ENCODE measurements around the gene GJB1. TPM values are rescaled to one million over a fixed set of nuclear protein-coding genes. Genes with fewer than 3 reads are reported as not detected.
A peak's percentile ranks its signal among the peaks of the same experiment; 100 is the strongest.

GJB1 gene
- total and polyA plus RNA-seq, 2 experiments from 2014 or later = 95.4 to 98.2 TPM

GRCh38 chrX:71199252-71200008 is 23.6 kb upstream of the GJB1 start:
- Histone ChIP-seq H3K79me2 (no peaks in the 10 kb centered on the region), H3K9me2 (replicated peaks; ENCODE audit: insufficient read depth) (no peaks in the 10 kb centered on the region), H3K36me3 (replicated peaks; ENCODE audit: insufficient read depth, low read depth) (no peaks in the 10 kb centered on the region), H3K4me3 (no peak overlapping the region), H3K27ac (no peak overlapping the region), H4K20me1 (ENCODE audit: insufficient read depth, poor library complexity, severe bottlenecking) (no peaks in the 10 kb centered on the region), H2AFZ (no peak overlapping the region), H3K4me1 (ENCODE audit: insufficient read depth) (no peaks in the 10 kb centered on the region), H3K9me3 (ENCODE audit: low read depth) (no peaks in the 10 kb centered on the region), H3K27me3 (no peaks in the 10 kb centered on the region), H3K4me2 (no peak overlapping the region)
- WGBS (ENCODE audit: low lambda C conversion rate, missing lambda C conversion rate) = 79% methylated on average over 7 of the region's 7 CpGs
- no peak for DNase-seq (ENCODE audit: low spot score)
- TF ChIP-seq EZH2phosphoT487 (IDR thresholded peaks at IDR 0.05; ENCODE audit: low read depth, severe bottlenecking, unreplicated experiment) = no peak

GRCh38 chrX:71210816-71211215 is 12.2 kb upstream of the GJB1 start:
- Histone ChIP-seq H3K4me1 (ENCODE audit: insufficient read depth) (peaks cover 5% of the 10 kb centered on the region), H3K9me3 (ENCODE audit: low read depth) (no peaks in the 10 kb centered on the region), H3K79me2 (no peaks in the 10 kb centered on the region), H3K36me3 (replicated peaks; ENCODE audit: insufficient read depth, low read depth) (no peaks in the 10 kb centered on the region), H3K4me3 (no peak overlapping the region), H3K27me3 (no peaks in the 10 kb centered on the region), H2AFZ (no peak overlapping the region), H4K20me1 (ENCODE audit: insufficient read depth, poor library complexity, severe bottlenecking) (no peaks in the 10 kb centered on the region), H3K4me2 (no peak overlapping the region), H3K27ac (no peak overlapping the region), H3K9me2 (replicated peaks; ENCODE audit: insufficient read depth) (no peaks in the 10 kb centered on the region)
- no peak for DNase-seq (ENCODE audit: low spot score)
- TF ChIP-seq CTCF (IDR thresholded peaks at IDR 0.05; ENCODE audit: poor library complexity) (no peak), EZH2 (IDR thresholded peaks at IDR 0.05; ENCODE audit: borderline replicate concordance) (no peak), EZH2phosphoT487 (IDR thresholded peaks at IDR 0.05; ENCODE audit: low read depth, severe bottlenecking, unreplicated experiment) (no peak)
- 60% methylated on average over 3 of the region's 3 CpGs for WGBS (ENCODE audit: low lambda C conversion rate, missing lambda C conversion rate)

DNA sequence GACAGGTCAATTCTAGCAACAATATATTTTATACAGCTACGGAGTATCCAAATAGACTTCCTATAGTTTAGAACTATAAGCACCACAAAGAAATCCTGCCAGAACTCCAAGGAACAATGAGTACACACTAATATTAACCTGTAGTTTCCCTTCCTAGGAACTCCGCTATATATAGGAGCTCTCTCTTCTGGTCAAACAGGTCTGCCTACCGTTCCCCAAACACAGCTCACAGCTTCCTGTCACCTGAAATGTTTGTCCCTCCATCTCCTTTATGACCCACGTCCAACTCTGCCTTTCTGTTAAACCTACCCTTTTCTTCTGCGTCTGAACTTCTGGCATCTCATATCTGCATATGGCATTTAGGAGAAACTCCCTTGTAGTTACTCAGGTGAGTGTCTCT is 10.5 kb upstream of the GJB1 start:
- no peak for TF ChIP-seq EZH2phosphoT487 (IDR thresholded peaks at IDR 0.05; ENCODE audit: low read depth, severe bottlenecking, unreplicated experiment)
- TF ChIP-seq CTCF (IDR thresholded peaks at IDR 0.05; ENCODE audit: poor library complexity) = no peak
- TF ChIP-seq EZH2 (IDR thresholded peaks at IDR 0.05; ENCODE audit: borderline replicate concordance) = no peak
- no peaks in the 10 kb centered on the region for H3K79me2 ChIP-seq
- H3K9me2 ChIP-seq (replicated peaks; ENCODE audit: insufficient read depth) = no peaks in the 10 kb centered on the region
- no peak overlapping the region for H2AFZ ChIP-seq
- H3K36me3 ChIP-seq (replicated peaks; ENCODE audit: insufficient read depth, low read depth) = no peaks in the 10 kb centered on the region
- no peaks in the 10 kb centered on the region for H3K9me3 ChIP-seq (ENCODE audit: low read depth)
- H3K4me2 ChIP-seq = no peak overlapping the region
- DNase-seq (ENCODE audit: low spot score) = no peak
- H3K4me1 ChIP-seq (ENCODE audit: insufficient read depth) = peaks cover 5% of the 10 kb centered on the region
- WGBS (ENCODE audit: low lambda C conversion rate, missing lambda C conversion rate) = 53% methylated on average over 5 of the region's 5 CpGs
- no peak overlapping the region for H3K4me3 ChIP-seq
- no peaks in the 10 kb centered on the region for H3K27me3 ChIP-seq
- H3K27ac ChIP-seq = no peak overlapping the region
- H4K20me1 ChIP-seq (ENCODE audit: insufficient read depth, poor library complexity, severe bottlenecking) = no peaks in the 10 kb centered on the region

GRCh38 chrX:71214152-71214551 is 8.9 kb upstream of the GJB1 start:
- Histone ChIP-seq H3K9me2 (replicated peaks; ENCODE audit: insufficient read depth) (no peaks in the 10 kb centered on the region), H3K79me2 (no peaks in the 10 kb centered on the region), H3K27ac (peak overlapping the region; percentile 69), H3K4me3 (no peak overlapping the region), H3K4me1 (ENCODE audit: insufficient read depth) (peaks cover 5% of the 10 kb centered on the region), H4K20me1 (ENCODE audit: insufficient read depth, poor library complexity, severe bottlenecking) (no peaks in the 10 kb centered on the region), H3K36me3 (replicated peaks; ENCODE audit: insufficient read depth, low read depth) (no peaks in the 10 kb centered on the region), H2AFZ (no peak overlapping the region), H3K9me3 (ENCODE audit: low read depth) (no peaks in the 10 kb centered on the region), H3K27me3 (no peaks in the 10 kb centered on the region), H3K4me2 (peak overlapping the region; percentile 64)
- TF ChIP-seq CTCF (IDR thresholded peaks at IDR 0.05; ENCODE audit: poor library complexity) (no peak), EZH2 (IDR thresholded peaks at IDR 0.05; ENCODE audit: borderline replicate concordance) (no peak), EZH2phosphoT487 (IDR thresholded peaks at IDR 0.05; ENCODE audit: low read depth, severe bottlenecking, unreplicated experiment) (no peak)
- WGBS (ENCODE audit: low lambda C conversion rate, missing lambda C conversion rate) = 71% methylated on average over 1 of the region's 1 CpG
- DNase-seq (ENCODE audit: low spot score) = no peak

All from hepatocyte (in vitro differentiated cells).